ENCODE results near the gene PKLR.
A peak's percentile ranks its signal among the peaks of the same experiment; 100 is the strongest.

Gene PKLR

DNA sequence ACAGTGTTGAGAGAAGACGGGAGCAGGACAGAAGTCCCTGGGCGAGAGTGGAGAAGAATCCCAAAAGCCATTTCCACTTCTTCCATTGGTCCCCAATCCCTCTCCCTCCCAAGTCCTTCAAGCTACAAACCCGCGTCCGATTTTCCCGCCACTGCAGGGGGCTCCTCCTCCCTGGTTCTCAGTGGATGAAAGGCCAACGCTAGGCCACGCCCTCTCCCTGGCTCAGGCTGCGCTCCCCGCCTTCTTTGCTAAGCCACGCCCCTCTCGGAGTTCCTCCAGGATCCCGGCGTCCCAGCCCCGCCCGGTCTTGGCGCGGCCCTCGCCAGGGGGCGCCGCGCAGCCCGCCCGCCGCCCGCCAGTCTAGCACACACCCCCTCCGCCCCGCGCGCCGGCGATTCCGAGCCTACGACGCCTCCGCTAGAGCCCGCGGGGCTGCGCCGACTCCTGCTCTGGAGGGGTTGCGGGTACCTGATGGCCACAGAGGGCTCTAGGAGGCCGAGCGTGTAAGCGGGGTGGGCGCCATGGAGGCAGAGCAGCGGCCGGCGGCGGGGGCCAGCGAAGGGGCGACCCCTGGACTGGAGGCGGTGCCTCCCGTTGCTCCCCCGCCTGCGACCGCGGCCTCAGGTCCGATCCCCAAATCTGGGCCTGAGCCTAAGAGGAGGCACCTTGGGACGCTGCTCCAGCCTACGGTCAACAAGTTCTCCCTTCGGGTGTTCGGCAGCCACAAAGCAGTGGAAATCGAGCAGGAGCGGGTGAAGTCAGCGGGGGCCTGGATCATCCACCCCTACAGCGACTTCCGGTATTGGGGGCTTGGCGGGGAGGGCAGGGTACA lies 24.0 kb downstream of the PKLR start, which contains the start of gene HCN3:
Gene HCN3 (plus strand): TSS at position 394 of the 832 bp plus-strand sequence. CDS start 128 bp downstream, at position 522.
- Histone ChIP-seq H3K4me3 (ENCODE audit: low read length) (peak within 1 kb of the TSS; percentile 69), H3K36me3 (ENCODE audit: control insufficient read depth, insufficient read depth, low read length) (no peaks in the 10 kb centered on the region), H3K9me3 (ENCODE audit: control insufficient read depth, low read length) (no peaks in the 10 kb centered on the region), H3K9ac (ENCODE audit: low read length) (peak within 1 kb of the TSS; percentile 73), H3K27me3 (ENCODE audit: control insufficient read depth, insufficient read depth, low read length) (no peaks in the 10 kb centered on the region), H3K4me1 (ENCODE audit: control insufficient read depth, insufficient read depth, low read length) (peaks cover 10% of the 10 kb centered on the region)

DNA sequence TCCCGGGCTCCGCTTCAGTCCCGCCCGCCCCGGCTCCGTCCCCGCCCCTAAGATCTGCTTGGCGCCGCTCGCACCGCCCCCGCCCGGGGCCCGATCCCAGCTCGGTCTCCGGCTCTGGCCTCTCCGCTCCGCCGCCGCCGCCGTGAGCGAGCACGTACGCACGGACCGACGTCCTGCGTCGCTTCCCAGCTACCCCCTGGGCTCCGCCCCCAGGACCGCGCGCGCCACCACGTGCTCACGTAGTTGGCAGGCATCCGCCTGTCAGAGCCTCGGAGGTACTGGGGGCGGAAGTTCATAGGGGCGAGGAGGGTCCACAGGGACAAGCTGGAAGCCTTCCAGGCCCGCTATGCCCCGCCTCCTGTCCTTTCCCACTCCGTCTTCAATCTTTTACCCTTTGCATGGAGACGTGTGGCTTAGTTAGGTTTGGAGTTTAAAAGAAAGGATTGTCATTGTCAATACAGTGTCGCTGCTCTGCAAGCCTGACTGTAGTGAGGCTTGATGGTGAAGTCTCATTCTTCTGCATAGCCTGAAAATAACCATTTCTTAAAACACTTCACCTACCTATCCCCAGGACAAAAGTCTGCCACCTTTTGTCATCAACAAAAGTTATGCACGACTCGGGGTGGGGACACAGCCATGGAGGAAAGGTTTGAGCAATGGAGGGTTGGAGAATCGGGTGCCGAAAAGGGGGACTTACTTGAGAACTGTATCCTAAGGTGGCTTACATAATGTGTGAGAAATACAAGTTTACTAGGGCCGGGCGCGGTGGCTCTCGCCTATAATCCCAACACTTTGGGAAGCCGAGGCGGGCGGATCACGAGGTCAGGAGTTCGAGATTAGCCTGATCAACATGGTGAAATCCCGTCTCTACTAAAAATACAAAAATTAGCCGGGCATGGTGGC lies 27.6 kb downstream of the PKLR start, which contains the start of gene CLK2:
Gene CLK2 (minus strand): TSS at position 162 of the 903 bp plus-strand sequence. CDS start 2,527 bp downstream, outside the sequence.
- no peaks in the 10 kb centered on the region for H3K27me3 ChIP-seq (ENCODE audit: control insufficient read depth, insufficient read depth, low read length)
- no peaks in the 10 kb centered on the region for H3K9me3 ChIP-seq (ENCODE audit: control insufficient read depth, low read length)
- H3K4me3 ChIP-seq (ENCODE audit: low read length): peak within 1 kb of the TSS; percentile 86
- H3K9ac ChIP-seq (ENCODE audit: low read length): peak within 1 kb of the TSS; percentile 88
- peaks cover 18% of the 10 kb centered on the region for H3K4me1 ChIP-seq (ENCODE audit: control insufficient read depth, insufficient read depth, low read length)
- H3K36me3 ChIP-seq (ENCODE audit: control insufficient read depth, insufficient read depth, low read length): peaks cover 13% of the 10 kb centered on the region

DNA sequence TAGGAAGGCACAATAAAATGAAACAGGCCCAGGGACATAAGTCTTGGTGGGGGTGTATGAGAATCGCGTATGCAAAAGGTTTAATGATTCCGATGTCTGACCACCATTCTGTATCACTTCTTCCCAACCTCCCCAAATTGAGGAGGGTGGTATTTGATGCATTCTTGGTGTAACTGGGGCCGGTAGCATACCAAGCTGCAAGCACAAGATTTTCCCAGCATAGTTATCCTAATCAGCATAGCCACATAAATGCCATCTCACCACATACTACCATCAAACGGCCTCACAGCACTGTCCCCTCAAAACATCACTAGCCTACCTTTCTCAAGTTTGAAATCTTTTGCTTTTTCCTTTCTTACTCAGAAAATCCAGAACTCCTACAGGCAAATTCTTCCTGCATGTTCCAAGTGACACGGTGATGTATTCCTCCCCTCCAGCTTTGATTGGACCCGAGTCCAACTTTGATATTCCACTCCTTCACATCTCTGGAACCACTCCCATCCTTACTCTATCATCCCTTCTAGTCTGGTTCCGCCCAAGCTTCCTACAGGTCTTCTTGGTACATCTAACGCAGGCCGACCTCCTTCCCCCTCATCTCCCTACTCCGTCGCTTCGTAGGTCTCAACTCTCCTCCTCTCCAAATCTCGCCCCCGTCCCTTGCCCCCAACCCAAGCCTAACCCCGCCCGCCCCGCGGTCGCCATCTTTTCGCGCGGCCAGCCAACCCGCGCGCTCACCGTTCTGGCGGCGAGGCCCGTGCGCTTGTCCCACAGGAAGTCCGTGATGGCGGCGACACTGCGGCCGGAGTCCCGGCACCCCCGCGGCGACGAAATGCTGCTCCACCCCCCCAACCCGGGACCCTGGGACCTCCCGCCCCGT lies 28.5 kb downstream of the PKLR start:
- peaks cover 14% of the 10 kb centered on the region for H3K4me1 ChIP-seq (ENCODE audit: control insufficient read depth, insufficient read depth, low read length)
- no peaks in the 10 kb centered on the region for H3K9me3 ChIP-seq (ENCODE audit: control insufficient read depth, low read length)
- H3K27me3 ChIP-seq (ENCODE audit: control insufficient read depth, insufficient read depth, low read length): no peaks in the 10 kb centered on the region
- peak overlapping the region; percentile 86 for H3K4me3 ChIP-seq (ENCODE audit: low read length)
- peak overlapping the region; percentile 88 for H3K9ac ChIP-seq (ENCODE audit: low read length)
- H3K36me3 ChIP-seq (ENCODE audit: control insufficient read depth, insufficient read depth, low read length): peaks cover 17% of the 10 kb centered on the region

DNA sequence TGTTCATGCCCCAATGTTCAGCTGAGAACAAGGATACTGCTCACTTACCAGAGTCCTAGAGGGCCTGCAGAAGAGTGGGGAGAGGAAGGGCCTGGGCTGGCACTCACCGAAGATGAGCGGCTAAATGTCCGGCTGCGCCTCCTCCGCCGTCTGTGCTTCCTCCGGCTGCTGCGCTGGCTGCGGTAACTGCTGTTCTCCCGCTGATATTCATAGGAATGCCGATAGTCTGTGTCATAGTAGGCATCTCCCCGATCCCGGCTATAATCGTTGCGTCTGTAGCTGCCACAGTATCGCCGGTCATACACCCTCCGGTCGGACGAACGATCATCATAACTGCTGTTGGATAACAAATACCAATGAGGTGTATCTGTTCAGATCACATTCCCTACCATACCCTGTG lies 31.9 kb downstream of the PKLR start:
- Histone ChIP-seq H3K9me3 (ENCODE audit: control insufficient read depth, low read length) (no peaks in the 10 kb centered on the region), H3K36me3 (ENCODE audit: control insufficient read depth, insufficient read depth, low read length) (peaks cover 27% of the 10 kb centered on the region), H3K4me1 (ENCODE audit: control insufficient read depth, insufficient read depth, low read length) (peaks cover 14% of the 10 kb centered on the region), H3K27me3 (ENCODE audit: control insufficient read depth, insufficient read depth, low read length) (no peaks in the 10 kb centered on the region), H3K4me3 (ENCODE audit: low read length) (no peak overlapping the region), H3K9ac (ENCODE audit: low read length) (no peak overlapping the region)

DNA sequence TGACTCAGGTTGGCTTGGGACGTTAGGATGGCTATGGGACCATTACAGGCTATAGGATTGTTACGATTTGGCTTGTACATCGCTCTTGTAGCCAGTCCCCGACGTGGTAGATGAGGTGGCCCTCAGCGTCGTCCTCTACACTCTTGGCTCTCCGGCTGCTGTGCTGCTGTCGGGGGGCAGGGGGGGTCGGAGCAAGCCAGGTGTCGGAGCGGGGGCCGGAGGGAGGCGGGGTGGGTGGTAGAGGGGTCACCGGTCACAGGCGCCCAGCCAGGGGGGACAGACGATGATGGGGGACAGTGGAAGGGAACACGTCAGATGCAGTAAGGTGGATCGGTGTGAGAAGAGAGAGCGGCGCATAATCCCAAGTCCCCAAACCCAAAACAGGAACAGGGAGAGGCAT lies 32.6 kb downstream of the PKLR start:
- Histone ChIP-seq H3K4me1 (ENCODE audit: control insufficient read depth, insufficient read depth, low read length) (peaks cover 14% of the 10 kb centered on the region), H3K4me3 (ENCODE audit: low read length) (no peak overlapping the region), H3K36me3 (ENCODE audit: control insufficient read depth, insufficient read depth, low read length) (peaks cover 30% of the 10 kb centered on the region), H3K9ac (ENCODE audit: low read length) (no peak overlapping the region), H3K27me3 (ENCODE audit: control insufficient read depth, insufficient read depth, low read length) (no peaks in the 10 kb centered on the region), H3K9me3 (ENCODE audit: control insufficient read depth, low read length) (no peaks in the 10 kb centered on the region)

DNA sequence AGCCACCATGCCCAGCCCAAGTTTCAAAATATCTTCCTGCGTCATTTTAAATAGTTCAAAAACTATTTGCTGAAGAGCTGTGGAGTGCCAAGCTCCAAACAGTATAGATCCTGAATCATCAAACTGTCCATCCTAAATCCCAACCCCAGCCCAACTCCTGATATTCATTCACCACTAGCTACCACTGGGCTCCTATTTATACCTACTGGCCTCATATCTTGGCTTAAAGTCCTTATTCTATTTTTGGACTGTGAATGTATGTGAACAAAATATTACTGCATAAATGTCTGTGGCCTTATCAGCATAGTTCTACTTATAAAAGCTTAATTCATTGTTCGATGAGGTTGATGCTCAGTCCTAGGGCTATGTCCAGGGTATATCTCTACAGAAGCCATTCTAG lies 33.9 kb downstream of the PKLR start:
- Histone ChIP-seq H3K4me3 (ENCODE audit: low read length) (no peak overlapping the region), H3K9me3 (ENCODE audit: control insufficient read depth, low read length) (no peaks in the 10 kb centered on the region), H3K27me3 (ENCODE audit: control insufficient read depth, insufficient read depth, low read length) (no peaks in the 10 kb centered on the region), H3K36me3 (ENCODE audit: control insufficient read depth, insufficient read depth, low read length) (peaks cover 30% of the 10 kb centered on the region), H3K9ac (ENCODE audit: low read length) (no peak overlapping the region), H3K4me1 (ENCODE audit: control insufficient read depth, insufficient read depth, low read length) (peaks cover 14% of the 10 kb centered on the region)

DNA sequence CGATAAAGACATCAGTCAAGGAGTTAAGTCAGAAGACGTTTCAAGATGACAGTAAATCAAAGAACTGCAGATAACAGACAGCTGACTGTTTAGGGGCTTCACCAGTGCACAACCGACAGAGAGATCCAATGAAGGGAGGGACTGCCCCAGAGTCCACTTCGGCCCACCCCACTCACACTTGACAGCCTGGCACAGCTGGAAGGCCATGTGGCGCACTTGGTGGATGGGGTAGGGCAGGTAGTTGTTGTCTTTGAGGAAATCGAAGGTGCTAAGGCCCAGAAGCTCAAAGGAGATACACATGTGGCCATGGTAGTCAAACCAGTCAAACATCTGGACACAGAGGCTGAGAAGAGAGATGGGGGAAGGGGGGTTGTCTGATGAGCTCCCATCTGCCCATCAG lies 34.7 kb downstream of the PKLR start:
- Histone ChIP-seq H3K27me3 (ENCODE audit: control insufficient read depth, insufficient read depth, low read length) (no peaks in the 10 kb centered on the region), H3K4me1 (ENCODE audit: control insufficient read depth, insufficient read depth, low read length) (peaks cover 8% of the 10 kb centered on the region), H3K36me3 (ENCODE audit: control insufficient read depth, insufficient read depth, low read length) (peaks cover 30% of the 10 kb centered on the region), H3K9ac (ENCODE audit: low read length) (no peak overlapping the region), H3K4me3 (ENCODE audit: low read length) (no peak overlapping the region), H3K9me3 (ENCODE audit: control insufficient read depth, low read length) (no peaks in the 10 kb centered on the region)

DNA sequence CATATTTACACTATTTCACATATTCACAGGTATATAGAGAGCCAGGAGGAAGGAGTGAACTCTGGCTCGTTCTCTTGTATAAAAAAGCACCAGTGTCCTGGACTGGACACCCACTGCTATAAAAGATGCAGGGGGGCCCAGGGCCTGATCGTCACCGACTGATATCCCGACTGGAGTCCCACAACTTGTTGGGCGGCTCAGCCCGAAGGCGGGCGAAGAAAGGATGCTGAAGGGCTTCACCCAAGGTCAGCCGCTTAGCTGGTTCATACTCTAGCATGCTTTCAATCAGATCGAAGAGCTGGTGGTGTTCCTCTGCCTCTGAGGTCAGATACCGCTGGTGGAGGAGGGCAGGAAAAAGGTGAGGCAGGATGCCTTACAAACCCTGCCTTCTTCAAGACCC lies 38.2 kb downstream of the PKLR start:
- H3K9ac ChIP-seq (ENCODE audit: low read length): peak overlapping the region; percentile 78
- no peaks in the 10 kb centered on the region for H3K9me3 ChIP-seq (ENCODE audit: control insufficient read depth, low read length)
- H3K36me3 ChIP-seq (ENCODE audit: control insufficient read depth, insufficient read depth, low read length): peaks cover 12% of the 10 kb centered on the region
- H3K4me1 ChIP-seq (ENCODE audit: control insufficient read depth, insufficient read depth, low read length): peaks cover 16% of the 10 kb centered on the region
- no peaks in the 10 kb centered on the region for H3K27me3 ChIP-seq (ENCODE audit: control insufficient read depth, insufficient read depth, low read length)
- H3K4me3 ChIP-seq (ENCODE audit: low read length): no peak overlapping the region

DNA sequence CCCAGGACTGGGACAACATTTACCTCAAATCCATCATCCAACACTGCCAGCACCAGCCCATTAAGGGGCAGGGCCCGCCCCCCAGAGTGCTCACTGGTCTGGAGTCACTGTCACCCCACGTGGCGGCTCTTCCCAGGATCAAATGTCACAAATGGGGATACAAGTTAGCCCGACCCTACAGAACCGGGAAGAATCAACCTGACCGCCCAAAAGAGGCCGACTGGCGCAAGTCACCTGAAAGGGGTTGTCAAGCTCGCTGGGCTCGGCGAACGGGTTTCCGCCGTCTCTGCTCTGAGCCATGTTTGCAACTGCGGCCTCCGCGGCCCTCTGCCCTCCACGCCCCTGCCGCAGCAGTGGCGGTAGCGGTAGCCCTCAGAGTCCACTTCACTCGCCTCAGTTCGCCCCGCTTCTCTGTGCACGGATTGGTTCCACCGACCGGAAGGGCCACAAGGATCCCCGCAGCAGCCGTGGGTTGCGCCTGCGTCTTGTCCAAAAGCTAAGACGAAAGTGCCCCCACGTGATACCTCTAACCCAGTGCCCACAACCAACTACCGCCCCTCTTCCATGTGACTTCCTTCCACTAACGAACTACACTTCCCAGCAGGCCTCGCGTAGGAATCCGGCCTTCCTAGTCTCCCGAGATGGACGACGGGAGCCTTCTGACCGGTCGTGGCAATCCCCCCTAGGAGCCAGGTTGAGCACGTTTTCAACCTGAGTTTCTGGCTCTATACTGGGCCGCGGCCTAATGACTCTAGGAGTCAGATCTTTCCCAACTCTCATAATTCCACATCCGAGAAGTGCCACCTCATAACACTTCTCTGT lies 39.2 kb downstream of the PKLR start, which contains the start of gene SCAMP3:
Gene SCAMP3 (minus strand): TSS at position 509 of the 822 bp plus-strand sequence. CDS start 209 bp downstream, at position 300.
- Histone ChIP-seq H3K4me3 (ENCODE audit: low read length) (peak within 1 kb of the TSS; percentile 85), H3K27me3 (ENCODE audit: control insufficient read depth, insufficient read depth, low read length) (no peaks in the 10 kb centered on the region), H3K36me3 (ENCODE audit: control insufficient read depth, insufficient read depth, low read length) (peaks cover 15% of the 10 kb centered on the region), H3K4me1 (ENCODE audit: control insufficient read depth, insufficient read depth, low read length) (peaks cover 16% of the 10 kb centered on the region), H3K9me3 (ENCODE audit: control insufficient read depth, low read length) (no peaks in the 10 kb centered on the region), H3K9ac (ENCODE audit: low read length) (peak within 1 kb of the TSS; percentile 78)

DNA sequence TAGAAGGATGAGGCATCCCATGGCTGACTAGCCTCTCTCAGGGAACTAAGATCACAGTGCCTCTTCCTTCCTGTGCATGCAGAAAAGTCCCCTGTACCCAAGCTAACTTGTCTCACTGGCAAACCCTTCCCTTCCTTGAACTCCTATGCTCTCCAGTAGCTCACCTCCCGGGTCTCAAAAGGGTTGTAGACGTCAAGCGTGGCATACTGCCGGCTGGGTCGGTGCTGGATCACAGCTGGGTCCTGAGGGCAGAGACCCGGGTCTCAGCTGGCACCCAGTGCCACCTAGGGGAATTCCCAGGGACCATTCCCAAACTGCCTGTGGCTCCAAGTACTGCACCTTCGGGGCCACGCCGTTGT lies 39.8 kb downstream of the PKLR start:
- peak overlapping the region; percentile 78 for H3K9ac ChIP-seq (ENCODE audit: low read length)
- H3K4me1 ChIP-seq (ENCODE audit: control insufficient read depth, insufficient read depth, low read length): peaks cover 16% of the 10 kb centered on the region
- no peaks in the 10 kb centered on the region for H3K9me3 ChIP-seq (ENCODE audit: control insufficient read depth, low read length)
- no peaks in the 10 kb centered on the region for H3K27me3 ChIP-seq (ENCODE audit: control insufficient read depth, insufficient read depth, low read length)
- H3K4me3 ChIP-seq (ENCODE audit: low read length): peak overlapping the region; percentile 85
- H3K36me3 ChIP-seq (ENCODE audit: control insufficient read depth, insufficient read depth, low read length): peaks cover 17% of the 10 kb centered on the region

DNA sequence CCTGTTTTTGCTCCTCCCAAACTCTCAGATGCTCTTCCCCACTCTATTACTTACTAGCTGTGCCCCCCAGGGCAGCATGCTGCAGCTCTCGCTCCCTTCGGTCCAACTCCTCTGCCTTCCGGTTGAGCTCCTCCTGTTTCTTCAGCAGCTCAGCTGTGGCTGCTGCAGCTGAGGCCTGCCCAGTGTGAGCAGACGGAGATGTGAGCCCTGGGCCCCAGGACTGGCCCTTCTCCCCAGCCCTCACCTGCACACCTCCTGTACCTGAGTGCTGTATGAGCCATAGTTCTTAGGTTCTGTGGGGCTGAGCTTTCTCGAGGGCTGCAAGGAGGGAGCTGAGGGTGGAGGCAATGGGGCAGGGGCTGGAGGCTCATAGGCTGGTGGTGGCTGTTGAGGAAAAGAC lies 41.0 kb downstream of the PKLR start:
- H3K27me3 ChIP-seq (ENCODE audit: control insufficient read depth, insufficient read depth, low read length): no peaks in the 10 kb centered on the region
- peaks cover 9% of the 10 kb centered on the region for H3K36me3 ChIP-seq (ENCODE audit: control insufficient read depth, insufficient read depth, low read length)
- no peaks in the 10 kb centered on the region for H3K9me3 ChIP-seq (ENCODE audit: control insufficient read depth, low read length)
- no peak overlapping the region for H3K9ac ChIP-seq (ENCODE audit: low read length)
- no peak overlapping the region for H3K4me3 ChIP-seq (ENCODE audit: low read length)
- H3K4me1 ChIP-seq (ENCODE audit: control insufficient read depth, insufficient read depth, low read length): peaks cover 24% of the 10 kb centered on the region
